Osteoblast (primary cell): ENCODE results near the gene CFAP410. TPM values are rescaled to one million over a fixed set of nuclear protein-coding genes. Genes with fewer than 3 reads are reported as not detected.

ENCODE experiments used
- DNase-seq: peaks from one replicate; pipeline ENCODE4 v3.0.0; 2011; ENCODE audit warnings: low spot score, mixed read lengths; ENCODE audit not compliant: insufficient read length; ENCODE audit errors: missing footprints
- H2AFZ ChIP-seq: 2 replicates; pipeline ENCODE4 v1.6.0; 2011; ENCODE audit warnings: mild to moderate bottlenecking, low read length
- H3K27ac ChIP-seq: 2 replicates; pipeline ENCODE4 v1.5.1; 2011; ENCODE audit warnings: mild to moderate bottlenecking, low read depth, low read length, moderate library complexity
- H3K27me3 ChIP-seq: 2 replicates; pipeline ENCODE4 v1.6.0; 2012; ENCODE audit warnings: mild to moderate bottlenecking, control low read depth, inconsistent platforms, low read length, moderate library complexity; ENCODE audit not compliant: insufficient read depth
- H3K36me3 ChIP-seq: 2 replicates; pipeline ENCODE4 v1.5.1; 2011; ENCODE audit warnings: mild to moderate bottlenecking, low read length, control low read depth, moderate library complexity; ENCODE audit not compliant: insufficient read depth
- H3K4me1 ChIP-seq: 2 replicates; pipeline ENCODE4 v1.5.1; 2011; ENCODE audit warnings: mild to moderate bottlenecking, low read length, control low read depth, moderate library complexity; ENCODE audit not compliant: insufficient read depth
- H3K4me2 ChIP-seq: 2 replicates; pipeline ENCODE4 v1.6.0; 2011; ENCODE audit warnings: mild to moderate bottlenecking, low read length; ENCODE audit not compliant: insufficient read depth
- H3K4me3 ChIP-seq: fragments of 200-600 bp; sonication (generic); 3 replicates; pipeline ENCODE4 v1.5.1; 2012; ENCODE audit warnings: mild to moderate bottlenecking, low read length, inconsistent platforms; ENCODE audit not compliant: insufficient read depth
- H3K79me2 ChIP-seq: 2 replicates; pipeline ENCODE4 v1.6.0; 2012; ENCODE audit warnings: mild to moderate bottlenecking, low read length, control low read depth, inconsistent platforms; ENCODE audit not compliant: insufficient read depth
- H3K9me3 ChIP-seq: 2 replicates; pipeline ENCODE4 v1.5.1; 2011; ENCODE audit warnings: low read depth, low read length, control low read depth
- H4K20me1 ChIP-seq: 2 replicates; pipeline ENCODE4 v1.6.0; 2012; ENCODE audit warnings: mild to moderate bottlenecking, low read length, control low read depth; ENCODE audit not compliant: insufficient read depth
- CTCF ChIP-seq: IDR thresholded peaks from 2 replicates; pipeline ENCODE4 v1.5.1; 2011; ENCODE audit warnings: mild to moderate bottlenecking, low read depth, low read length, moderate library complexity; ENCODE audit errors: extremely low read depth
- total RNA-seq: library from RNA; depleted of rRNA; stranded (reverse); fragments of >200 nt; gene quantifications from 2 replicates; pipeline ENCODE4 v1.2.3, GENCODE V29; 2012

Gene CFAP410
- total RNA-seq, 1 donor, result 14.5 TPM

DNA sequence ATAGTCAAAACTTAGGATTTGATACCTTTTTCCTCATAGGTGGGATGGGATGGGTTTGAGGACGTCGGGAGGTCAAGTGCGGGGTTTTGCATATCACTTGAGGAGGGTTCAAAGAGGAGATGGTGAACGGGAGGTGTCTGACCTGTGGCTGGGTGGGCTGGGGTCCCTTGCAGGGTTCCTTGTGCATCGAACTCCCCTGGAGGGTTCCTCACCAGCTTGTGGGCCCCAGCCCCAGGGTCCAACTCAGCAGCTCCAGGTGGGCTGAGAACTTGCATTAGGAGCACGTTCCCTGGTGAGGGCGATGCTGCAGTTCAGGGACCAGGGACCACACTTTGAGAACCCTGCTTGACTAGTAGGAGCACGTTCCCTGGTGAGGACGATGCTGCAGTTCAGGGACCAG lies 37.4 kb upstream of the CFAP410 start:
- Histone ChIP-seq H3K4me1 (no peaks in the 10 kb centered on the region), H3K27ac (no peak overlapping the region), H2AFZ (no peak overlapping the region), H3K27me3 (peaks cover 9% of the 10 kb centered on the region), H3K9me3 (no peaks in the 10 kb centered on the region), H4K20me1 (no peaks in the 10 kb centered on the region), H3K36me3 (no peaks in the 10 kb centered on the region), H3K4me2 (no peak overlapping the region), H3K4me3 (no peak overlapping the region), H3K79me2 (no peaks in the 10 kb centered on the region)
- DNase-seq, result no peak
- no peak for TF ChIP-seq CTCF

DNA sequence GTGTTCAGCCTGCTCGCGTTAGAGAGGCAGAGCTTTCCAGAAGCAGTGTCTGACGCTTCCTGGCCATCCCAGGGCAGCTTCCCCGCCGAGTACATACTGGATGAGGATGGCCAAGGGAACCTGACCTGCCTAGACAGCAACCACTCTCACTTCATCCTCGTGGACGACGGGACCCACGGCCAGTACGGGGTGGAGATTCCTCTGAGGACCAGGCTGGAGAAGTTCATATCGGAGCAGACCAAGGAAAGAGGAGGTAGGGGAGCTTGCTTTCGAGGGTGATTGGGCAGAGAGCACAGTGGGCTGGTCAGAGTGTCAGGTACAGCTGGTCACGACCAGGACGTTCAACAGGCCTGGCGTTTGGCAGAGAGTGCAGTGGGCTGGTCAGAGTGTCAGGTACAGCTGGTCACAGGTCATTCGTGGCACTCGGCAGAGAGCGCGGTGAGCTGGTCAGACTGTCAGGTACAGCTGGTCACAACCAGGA lies 36.6 kb upstream of the CFAP410 start:
- Histone ChIP-seq H3K4me2 (no peak overlapping the region), H3K36me3 (no peaks in the 10 kb centered on the region), H4K20me1 (no peaks in the 10 kb centered on the region), H3K4me1 (no peaks in the 10 kb centered on the region), H3K79me2 (no peaks in the 10 kb centered on the region), H3K9me3 (no peaks in the 10 kb centered on the region), H3K4me3 (no peak overlapping the region), H3K27ac (no peak overlapping the region), H3K27me3 (peaks cover 9% of the 10 kb centered on the region), H2AFZ (no peak overlapping the region)
- DNase-seq, result no peak
- no peak for TF ChIP-seq CTCF

- peaks cover 7% of the 10 kb centered on the region for H3K27me3 ChIP-seq
- H3K4me3 ChIP-seq, result no peak overlapping the region
- no peaks in the 10 kb centered on the region for H3K36me3 ChIP-seq
- H3K4me2 ChIP-seq, result no peak overlapping the region
- H4K20me1 ChIP-seq, result no peaks in the 10 kb centered on the region
- peak; percentile 62 for DNase-seq
- no peaks in the 10 kb centered on the region for H3K4me1 ChIP-seq
- no peak for TF ChIP-seq CTCF
- no peaks in the 10 kb centered on the region for H3K79me2 ChIP-seq
- H2AFZ ChIP-seq, result no peak overlapping the region
- H3K27ac ChIP-seq, result no peak overlapping the region
- no peaks in the 10 kb centered on the region for H3K9me3 ChIP-seq
Observed at GRCh38 chr21:44375281-44375651, 36.1 kb upstream of the CFAP410 start.

GRCh38 chr21:44374601-44375280 lies 35.6 kb upstream of the CFAP410 start:
- H3K4me1 ChIP-seq, result no peaks in the 10 kb centered on the region
- H3K27me3 ChIP-seq, result peaks cover 2% of the 10 kb centered on the region
- no peak overlapping the region for H3K4me2 ChIP-seq
- no peaks in the 10 kb centered on the region for H3K79me2 ChIP-seq
- no peaks in the 10 kb centered on the region for H3K36me3 ChIP-seq
- no peaks in the 10 kb centered on the region for H3K9me3 ChIP-seq
- no peaks in the 10 kb centered on the region for H4K20me1 ChIP-seq
- peak; percentile 37 for DNase-seq
- H2AFZ ChIP-seq, result no peak overlapping the region
- H3K4me3 ChIP-seq, result no peak overlapping the region
- H3K27ac ChIP-seq, result no peak overlapping the region
- no peak for TF ChIP-seq CTCF
